Measurements from ENCODE around the gene MGMT.

- TF ChIP-seq CTCF (conservative IDR thresholded peaks at IDR 0.05 in 1 of 2, IDR thresholded peaks at IDR 0.05 in 1 of 2; ENCODE audit: extremely low read depth in 1 of 2, insufficient read depth in 1 of 2, low read depth in 1 of 2, low read length in 2 of 2) (no peak), EZH2 (IDR thresholded peaks at IDR 0.05; ENCODE audit: borderline replicate concordance, low read length) (no peak)
These were observed 244.2 kb downstream of the MGMT start for GRCh38 chr10:129711291-129711690.
